Measurements from ENCODE around the gene DPCD.
"Not testable (repeated sequence)": the region's sequence is repeated elsewhere in the genome, so short reads cannot be mapped to it uniquely, and the experiment has no call there.

Gene DPCD

DNA sequence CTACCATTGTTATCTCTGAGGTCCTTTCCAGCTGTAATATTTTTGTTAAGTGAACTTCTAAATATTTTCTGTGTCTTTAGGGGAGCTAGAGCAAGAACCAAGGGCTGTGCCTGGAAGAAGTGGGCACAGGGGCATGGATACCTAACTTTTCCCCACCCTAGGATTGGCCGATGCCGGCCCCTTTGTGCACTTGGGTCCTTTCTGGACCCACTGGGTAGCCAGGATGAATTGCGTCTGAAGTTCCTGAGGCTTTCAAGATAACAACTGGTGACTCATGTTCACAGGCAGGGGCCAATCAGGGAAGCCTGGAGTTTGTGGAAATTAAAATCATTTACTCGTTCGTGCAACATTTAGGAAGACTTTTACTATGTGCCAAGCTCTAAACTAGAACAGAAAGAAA is 758 bp downstream of the DPCD start:
- no peak for DNase-seq

DNA sequence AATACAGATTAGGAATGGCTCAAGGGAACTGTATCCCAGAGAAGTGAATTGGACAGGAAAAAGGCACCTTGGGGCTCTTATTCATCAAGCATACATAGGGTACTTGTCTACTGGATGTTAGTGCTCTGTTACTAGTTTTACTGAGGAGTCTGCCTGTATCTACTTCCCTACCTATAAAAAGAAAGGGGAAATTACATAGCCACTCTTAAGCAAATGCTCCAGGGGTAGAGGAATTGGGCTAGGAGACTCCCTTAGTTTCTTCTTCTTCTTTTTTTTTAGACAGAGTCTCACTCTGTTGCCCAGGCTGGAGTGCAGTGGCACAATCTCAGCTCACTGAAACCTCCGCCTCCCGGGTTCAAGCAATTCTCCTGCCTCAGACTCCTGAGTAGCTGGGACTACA is 5.2 kb downstream of the DPCD start:
- DNase-seq = not testable (repeated sequence)

DNA sequence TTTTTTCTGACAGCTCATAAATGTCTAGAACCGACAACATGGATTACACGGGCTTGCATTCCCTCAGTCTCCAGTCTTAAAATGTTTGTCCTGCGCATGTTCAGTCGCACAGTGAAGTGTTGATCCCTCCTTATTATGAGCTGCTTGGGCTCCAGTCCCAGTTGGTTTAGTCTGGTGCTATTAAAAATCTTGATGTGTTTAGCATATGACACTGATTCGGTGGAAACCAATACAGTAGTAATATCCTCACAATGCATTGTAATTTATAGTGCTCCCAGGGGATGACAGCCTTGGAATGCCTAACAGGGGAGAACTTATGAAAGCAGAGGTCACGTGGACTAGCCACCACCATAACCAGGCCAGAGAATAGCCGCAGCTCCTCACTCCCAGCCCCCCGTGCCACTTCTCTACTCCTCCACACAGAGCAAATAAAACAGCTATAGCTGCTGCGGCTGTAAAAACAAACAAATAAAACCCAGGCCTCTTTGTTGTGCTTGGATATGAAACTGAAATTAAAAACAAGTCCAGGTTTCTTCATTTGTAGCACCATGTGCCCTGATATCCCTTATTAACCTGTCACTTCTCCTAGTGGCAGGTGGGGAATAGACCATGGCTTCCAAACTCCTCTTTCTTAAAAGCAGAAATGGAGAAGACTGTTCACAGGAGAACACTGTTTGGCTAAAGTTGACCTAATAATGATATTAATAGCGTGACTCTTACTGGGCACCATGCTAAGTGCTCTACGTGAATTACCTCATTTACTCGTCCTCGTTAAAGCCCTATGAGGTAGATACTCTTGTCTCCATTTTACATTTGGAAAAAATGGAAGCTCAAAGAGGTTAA is 7.7 kb downstream of the DPCD start:
- no peak for DNase-seq

GRCh38 chr10:101597091-101597900 is 9.2 kb downstream of the DPCD start:
- no peak for DNase-seq

DNA sequence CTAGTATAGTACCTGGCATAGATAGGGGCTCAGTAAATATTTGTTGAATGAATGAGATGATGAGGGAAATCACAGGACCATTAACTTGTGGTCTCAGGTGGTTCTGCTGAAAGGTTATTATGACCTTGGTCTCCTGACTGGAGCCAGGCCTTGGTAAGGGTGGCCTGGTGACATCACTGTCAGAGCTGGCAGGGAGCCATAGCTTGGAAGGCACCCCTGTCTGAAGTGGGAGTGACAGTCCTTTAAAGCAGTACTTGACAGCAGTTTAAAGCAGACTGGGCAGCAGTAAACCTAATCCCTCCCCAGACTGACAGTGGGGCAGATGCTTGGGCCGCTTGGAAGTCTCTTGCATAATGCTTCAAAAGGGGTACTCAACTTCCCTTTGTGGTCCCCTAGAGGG is 13.4 kb downstream of the DPCD start:
- DNase-seq = no peak

DNA sequence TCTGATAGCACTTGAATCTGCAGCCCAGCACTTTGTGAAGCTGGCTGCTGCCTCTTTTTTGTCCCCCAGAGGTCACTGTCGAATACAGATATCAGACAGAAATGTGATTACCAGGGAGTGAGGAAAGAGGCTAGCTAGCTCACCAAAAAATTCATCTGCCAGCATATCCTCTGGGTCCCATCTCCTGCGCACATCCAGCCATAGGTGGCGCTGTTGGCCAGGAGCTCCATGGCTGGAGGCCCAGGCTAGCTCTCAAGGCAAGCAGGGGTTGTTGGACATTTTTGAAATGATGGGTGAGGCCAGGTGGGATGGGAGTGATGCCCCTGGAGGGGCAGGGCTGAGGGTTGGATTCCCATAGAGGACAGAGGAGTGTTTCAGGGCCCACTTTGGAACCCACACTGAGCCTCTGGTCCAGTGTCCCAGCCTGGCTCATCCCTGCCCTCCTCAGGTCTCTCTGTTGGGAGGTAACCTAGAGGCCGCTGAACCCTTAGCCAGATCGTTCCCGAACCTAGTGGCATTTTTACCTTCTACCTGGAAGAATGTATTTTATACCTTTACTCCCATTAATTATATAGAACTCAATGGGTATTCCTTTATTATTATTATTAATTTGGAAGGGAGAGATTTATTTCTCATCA is 14.8 kb downstream of the DPCD start:
- DNase-seq = peak; percentile 79

DNA sequence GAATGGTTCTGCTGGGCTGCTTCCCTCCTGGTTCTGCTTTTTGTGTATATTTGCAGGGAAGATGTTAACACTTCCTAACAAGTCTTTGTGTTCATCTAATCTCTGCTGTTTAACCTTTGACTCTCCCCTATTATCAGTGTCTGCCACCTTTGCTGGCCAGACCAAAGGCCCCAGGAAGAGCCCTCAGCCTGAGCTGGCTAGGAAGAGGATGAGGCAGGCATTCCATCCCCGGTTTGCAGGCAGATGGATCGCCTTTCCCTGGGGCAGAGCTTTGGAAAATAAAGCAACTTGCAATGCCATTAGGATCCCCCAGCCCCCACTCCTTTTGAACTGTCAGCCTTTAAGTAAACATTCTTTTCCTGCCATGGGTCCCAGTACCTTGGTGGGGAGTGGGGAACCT is 19.0 kb downstream of the DPCD start:
- DNase-seq = no peak

- DNase-seq = no peak
Measured at GRCh38 chr10:101609481-101609880, 21.4 kb downstream of the DPCD start.

GRCh38 chr10:101611096-101611905 is 23.2 kb downstream of the DPCD start:
- no peak for DNase-seq

- DNase-seq = no peak
Measured at GRCh38 chr10:101612086-101612485, 24.0 kb downstream of the DPCD start.

DNA sequence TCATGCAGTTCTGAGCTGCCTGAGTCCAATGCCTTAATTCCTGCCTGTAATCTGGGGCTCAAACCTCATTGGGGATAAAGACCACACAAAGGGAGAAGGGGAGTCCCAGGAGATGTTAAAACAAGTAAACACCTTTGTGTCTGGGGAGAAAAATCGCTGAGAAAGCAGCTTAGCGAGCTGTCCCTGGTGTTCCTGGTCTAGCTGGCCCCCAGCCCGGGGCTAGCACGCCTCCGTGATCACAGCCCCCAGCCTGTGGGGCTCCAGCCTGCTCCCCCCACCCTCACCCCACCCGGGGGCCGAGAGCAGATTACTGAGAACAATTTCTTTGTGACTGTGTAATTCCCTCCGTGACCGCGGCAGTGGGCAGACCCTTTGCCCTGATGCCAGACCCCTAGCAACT is 24.8 kb downstream of the DPCD start:
- no peak for DNase-seq

DNA sequence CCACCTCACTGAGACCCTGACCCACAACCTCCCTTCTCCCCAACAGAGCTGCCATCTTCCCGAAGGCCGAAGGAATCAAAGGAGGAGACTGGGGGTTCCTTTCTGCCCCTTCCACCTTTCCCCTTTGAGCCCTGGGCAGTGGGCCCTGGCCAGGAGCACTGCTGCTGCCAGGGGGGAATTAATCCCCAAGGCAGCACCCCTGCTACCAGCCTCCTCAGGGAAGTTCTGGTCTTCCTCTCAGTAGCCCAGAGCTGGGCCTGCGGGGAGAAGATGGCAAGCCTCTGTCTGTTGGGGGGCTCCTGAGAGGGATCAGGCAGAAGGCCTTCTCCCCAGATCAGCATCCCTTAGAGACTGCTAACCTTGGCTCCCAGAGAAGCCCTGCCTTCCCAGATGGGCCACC is 25.5 kb downstream of the DPCD start:
- DNase-seq = no peak

DNA sequence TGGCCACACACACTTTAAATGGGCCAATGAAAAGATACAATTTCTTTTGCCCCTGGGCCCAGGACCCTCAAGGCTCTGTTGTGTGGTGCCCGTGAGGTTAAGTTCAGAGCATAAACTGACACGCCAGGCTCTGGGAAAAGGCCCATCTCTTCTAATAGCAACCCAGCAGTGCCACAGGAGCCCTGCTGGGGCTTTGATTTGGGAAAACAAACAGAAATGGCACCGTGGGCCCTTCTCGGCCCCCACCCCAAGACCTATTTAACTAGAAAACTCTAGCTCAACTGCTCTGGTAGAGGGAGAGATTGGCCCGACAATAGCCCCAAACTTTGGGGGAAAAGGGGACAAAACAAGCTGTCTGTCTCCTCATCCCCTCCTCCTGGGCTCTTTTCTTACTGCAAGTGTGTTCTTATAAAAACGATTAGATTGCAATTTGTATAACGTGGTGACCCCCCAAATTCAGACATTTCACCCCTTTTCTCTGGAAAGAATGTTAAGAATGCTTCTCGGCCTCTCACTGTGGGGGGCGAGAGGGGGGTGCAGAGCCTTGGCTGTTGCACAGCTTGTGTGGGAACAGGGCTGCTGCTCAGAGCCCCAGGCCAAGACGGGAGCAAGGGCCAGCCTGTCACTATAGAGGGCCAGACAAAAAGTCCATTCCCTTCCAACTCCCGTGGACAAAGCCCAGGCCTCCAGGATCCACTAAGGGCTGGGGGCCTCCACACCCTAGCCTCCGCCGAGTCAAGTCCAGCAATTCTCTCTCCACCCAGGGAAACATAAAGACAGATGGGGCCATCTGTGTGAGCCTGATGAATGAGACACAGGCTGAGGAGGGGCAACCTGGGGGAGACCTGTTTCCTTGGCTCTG is 26.8 kb downstream of the DPCD start:
- DNase-seq = no peak

- no peak for DNase-seq
Measured at GRCh38 chr10:101615525-101616116, 27.5 kb downstream of the DPCD start.

GRCh38 chr10:101616415-101617101 is 28.4 kb downstream of the DPCD start:
- no peak for DNase-seq

GRCh38 chr10:101617102-101617823 is 29.1 kb downstream of the DPCD start:
- DNase-seq = no peak

DNA sequence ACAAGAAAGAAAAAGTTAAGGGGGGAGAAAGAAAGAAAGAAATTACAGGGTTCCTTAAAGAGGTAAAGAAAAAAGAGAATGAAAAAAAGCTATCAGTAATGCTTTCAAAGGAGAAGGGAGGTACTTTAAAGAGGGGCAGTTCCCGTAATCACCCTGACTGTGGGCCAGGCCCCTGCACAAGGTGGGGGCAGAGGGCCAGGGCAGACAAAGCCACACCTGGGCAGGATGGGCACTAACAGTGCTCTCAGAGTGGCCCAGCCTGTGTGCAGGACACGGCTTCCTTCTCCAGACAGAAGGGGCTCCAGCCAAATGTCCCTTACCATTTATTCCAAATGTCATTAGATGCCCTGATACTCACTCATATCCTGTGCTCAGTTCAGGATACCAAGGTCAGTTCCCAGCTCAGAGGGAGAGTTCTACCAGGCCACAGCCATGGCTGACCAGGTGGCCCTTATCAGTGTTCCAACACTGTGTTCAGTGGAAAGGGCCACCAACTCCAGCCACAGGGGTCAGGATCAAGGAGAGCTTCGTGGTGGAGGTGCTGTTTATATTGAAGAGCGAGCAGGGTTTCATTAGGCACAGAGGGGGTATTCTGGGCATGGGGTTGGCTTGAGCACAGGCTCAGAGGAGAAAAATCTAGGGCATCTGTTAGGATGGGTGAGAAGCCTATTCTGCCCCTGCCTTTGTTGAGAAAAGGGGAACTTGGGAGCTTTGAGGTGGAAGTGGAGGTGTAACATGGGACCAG is 29.9 kb downstream of the DPCD start:
- no peak for DNase-seq

DNA sequence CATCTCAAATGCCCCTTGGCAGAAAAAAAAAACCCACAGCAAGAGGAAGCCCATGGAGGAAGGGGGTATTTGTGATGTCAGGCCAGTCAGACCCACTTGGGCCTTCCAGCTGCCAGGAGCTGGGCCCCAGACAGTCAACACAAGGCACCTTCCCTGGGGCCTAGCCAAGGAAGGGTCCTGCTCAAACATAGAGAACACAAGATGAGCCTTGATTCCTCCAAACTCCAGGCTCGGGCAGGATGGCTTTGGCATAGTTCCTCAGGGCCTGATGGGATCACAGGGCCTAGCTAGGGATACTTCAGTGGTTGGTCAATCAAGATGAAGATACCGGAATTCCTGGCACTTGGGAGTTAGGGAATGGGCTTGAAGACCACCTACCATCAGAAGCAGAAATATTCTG is 30.8 kb downstream of the DPCD start:
- DNase-seq = no peak

- no peak for DNase-seq
Measured at GRCh38 chr10:101619983-101620382, 31.9 kb downstream of the DPCD start.
